Eye (tissue), 1 donor: ENCODE data around the gene IL9.

Source experiments
- DNase-seq: peaks from one replicate; pipeline ENCODE4 v3.0.0-alpha.2; 2015

The IL9 gene

GRCh38 chr5:135891268-135891667 lies 4.4 kb downstream of the IL9 start:
- peak; percentile 35 for DNase-seq

- no peak for DNase-seq
Observed at GRCh38 chr5:135890867-135891266, 4.8 kb downstream of the IL9 start.

- no peak for DNase-seq
Observed at GRCh38 chr5:135890296-135890695, 5.3 kb downstream of the IL9 start.

- DNase-seq = peak; percentile 18
Observed at GRCh38 chr5:135887881-135888614, 7.6 kb downstream of the IL9 start.

- peak; percentile 91 for DNase-seq
Observed at GRCh38 chr5:135887447-135887864, 8.2 kb downstream of the IL9 start.

GRCh38 chr5:135886136-135886535 lies 9.5 kb downstream of the IL9 start:
- no peak for DNase-seq

GRCh38 chr5:135885031-135885430 lies 10.6 kb downstream of the IL9 start:
- no peak for DNase-seq

GRCh38 chr5:135883441-135883840 lies 12.2 kb downstream of the IL9 start:
- DNase-seq = no peak

- no peak for DNase-seq
Observed at GRCh38 chr5:135883026-135883425, 12.6 kb downstream of the IL9 start.

- no peak for DNase-seq
Observed at GRCh38 chr5:135881819-135882218, 13.8 kb downstream of the IL9 start.

- DNase-seq = no peak
Observed at GRCh38 chr5:135881244-135881643, 14.4 kb downstream of the IL9 start.

- no peak for DNase-seq
Observed at GRCh38 chr5:135880801-135881200, 14.8 kb downstream of the IL9 start.

GRCh38 chr5:135880278-135880677 lies 15.4 kb downstream of the IL9 start:
- no peak for DNase-seq

- no peak for DNase-seq
Observed at GRCh38 chr5:135879591-135879990, 16.1 kb downstream of the IL9 start.

GRCh38 chr5:135878156-135878620 lies 17.5 kb downstream of the IL9 start:
- DNase-seq = peak; percentile 24

- peak; percentile 49 for DNase-seq
Observed at GRCh38 chr5:135877570-135878155, 18.0 kb downstream of the IL9 start.

GRCh38 chr5:135876146-135876545 lies 19.5 kb downstream of the IL9 start:
- no peak for DNase-seq

GRCh38 chr5:135875567-135875966 lies 20.1 kb downstream of the IL9 start:
- DNase-seq = no peak

GRCh38 chr5:135874461-135874860 lies 21.2 kb downstream of the IL9 start:
- no peak for DNase-seq

- no peak for DNase-seq
Observed at GRCh38 chr5:135873831-135874230, 21.8 kb downstream of the IL9 start.

GRCh38 chr5:135871268-135871915 lies 24.2 kb downstream of the IL9 start:
- no peak for DNase-seq

GRCh38 chr5:135869935-135870334 lies 25.7 kb downstream of the IL9 start:
- no peak for DNase-seq

GRCh38 chr5:135869276-135869675 lies 26.4 kb downstream of the IL9 start:
- no peak for DNase-seq

- DNase-seq = no peak
Observed at GRCh38 chr5:135868681-135869080, 27.0 kb downstream of the IL9 start.
